ENCODE results near the gene FEN1.

The FEN1 gene

DNA sequence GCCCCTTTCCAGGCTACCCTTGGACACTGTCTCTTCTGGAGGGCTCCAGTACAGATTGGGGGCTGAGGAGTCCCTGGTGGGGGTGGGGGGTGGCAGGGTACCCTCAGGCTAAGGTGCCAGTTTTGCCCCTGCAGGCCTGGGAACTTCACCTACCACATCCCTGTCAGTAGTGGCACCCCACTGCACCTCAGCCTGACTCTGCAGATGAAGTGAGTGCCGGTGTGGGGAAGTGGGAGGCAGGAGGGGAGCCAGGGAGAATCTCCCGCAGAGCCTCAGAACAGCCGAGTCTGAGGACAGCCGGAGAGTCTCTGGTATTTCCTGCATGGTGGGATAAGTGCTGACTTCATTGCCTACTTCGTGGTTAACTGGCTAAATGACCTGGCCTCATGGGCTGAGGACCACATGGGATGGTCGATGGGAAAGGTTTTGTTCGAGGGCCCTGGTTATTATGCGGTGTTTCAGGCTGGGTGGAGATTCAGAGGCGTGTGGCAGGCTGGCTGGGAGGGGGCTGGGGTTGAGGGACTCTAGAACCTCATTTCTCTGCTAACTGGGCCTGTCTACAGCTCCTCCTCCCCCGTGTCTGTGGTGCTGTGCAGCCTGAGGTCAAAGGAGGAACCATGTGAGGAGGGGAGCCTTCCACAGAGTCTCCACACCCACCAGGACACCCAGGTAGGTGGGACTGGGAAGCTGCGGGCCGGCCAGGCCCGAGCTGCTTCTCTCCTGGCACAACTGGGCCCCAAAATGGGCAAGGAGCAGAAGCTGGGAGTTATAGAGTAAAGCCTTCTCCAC is 8.8 kb upstream of the FEN1 start:
- H3K27me3 ChIP-seq (ENCODE audit: insufficient read depth, low read depth, severe bottlenecking) = no peaks in the 10 kb centered on the region
- peaks cover 38% of the 10 kb centered on the region for H3K36me3 ChIP-seq
- no peak overlapping the region for H3K4me3 ChIP-seq (ENCODE audit: low read depth, low read length)
- DNase-seq = no peak
- no peaks in the 10 kb centered on the region for H3K9me3 ChIP-seq (ENCODE audit: severe bottlenecking)
- H3K27ac ChIP-seq = no peak overlapping the region
- TF ChIP-seq, protein P1, sequence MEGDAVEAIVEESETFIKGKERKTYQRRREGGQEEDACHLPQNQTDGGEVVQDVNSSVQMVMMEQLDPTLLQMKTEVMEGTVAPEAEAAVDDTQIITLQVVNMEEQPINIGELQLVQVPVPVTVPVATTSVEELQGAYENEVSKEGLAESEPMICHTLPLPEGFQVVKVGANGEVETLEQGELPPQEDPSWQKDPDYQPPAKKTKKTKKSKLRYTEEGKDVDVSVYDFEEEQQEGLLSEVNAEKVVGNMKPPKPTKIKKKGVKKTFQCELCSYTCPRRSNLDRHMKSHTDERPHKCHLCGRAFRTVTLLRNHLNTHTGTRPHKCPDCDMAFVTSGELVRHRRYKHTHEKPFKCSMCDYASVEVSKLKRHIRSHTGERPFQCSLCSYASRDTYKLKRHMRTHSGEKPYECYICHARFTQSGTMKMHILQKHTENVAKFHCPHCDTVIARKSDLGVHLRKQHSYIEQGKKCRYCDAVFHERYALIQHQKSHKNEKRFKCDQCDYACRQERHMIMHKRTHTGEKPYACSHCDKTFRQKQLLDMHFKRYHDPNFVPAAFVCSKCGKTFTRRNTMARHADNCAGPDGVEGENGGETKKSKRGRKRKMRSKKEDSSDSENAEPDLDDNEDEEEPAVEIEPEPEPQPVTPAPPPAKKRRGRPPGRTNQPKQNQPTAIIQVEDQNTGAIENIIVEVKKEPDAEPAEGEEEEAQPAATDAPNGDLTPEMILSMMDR (IDR thresholded peaks at IDR 0.05; ENCODE audit: low read depth, low read length) = no peak

DNA sequence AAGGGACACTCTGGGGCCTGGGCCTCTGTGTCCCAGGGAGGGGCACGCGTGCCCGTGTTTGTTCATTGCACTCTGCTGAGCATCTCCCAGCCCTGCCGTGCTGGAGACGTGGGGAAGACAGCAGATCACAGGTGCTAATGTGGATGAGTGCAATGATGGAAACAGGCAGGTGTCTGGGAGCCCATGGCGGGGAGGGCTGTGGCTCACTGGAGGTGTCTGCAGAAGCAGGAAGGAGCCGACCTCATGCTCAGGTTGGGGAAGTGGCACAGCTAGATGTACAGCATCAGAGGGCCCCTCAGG is 8.3 kb upstream of the FEN1 start:
- Histone ChIP-seq H3K9me3 (ENCODE audit: severe bottlenecking) (no peaks in the 10 kb centered on the region), H3K4me3 (ENCODE audit: low read depth, low read length) (no peak overlapping the region), H3K27me3 (ENCODE audit: insufficient read depth, low read depth, severe bottlenecking) (no peaks in the 10 kb centered on the region), H3K36me3 (peaks cover 44% of the 10 kb centered on the region), H3K27ac (no peak overlapping the region)
- DNase-seq = no peak
- TF ChIP-seq, protein P1 (IDR thresholded peaks at IDR 0.05; ENCODE audit: low read depth, low read length) = no peak

DNA sequence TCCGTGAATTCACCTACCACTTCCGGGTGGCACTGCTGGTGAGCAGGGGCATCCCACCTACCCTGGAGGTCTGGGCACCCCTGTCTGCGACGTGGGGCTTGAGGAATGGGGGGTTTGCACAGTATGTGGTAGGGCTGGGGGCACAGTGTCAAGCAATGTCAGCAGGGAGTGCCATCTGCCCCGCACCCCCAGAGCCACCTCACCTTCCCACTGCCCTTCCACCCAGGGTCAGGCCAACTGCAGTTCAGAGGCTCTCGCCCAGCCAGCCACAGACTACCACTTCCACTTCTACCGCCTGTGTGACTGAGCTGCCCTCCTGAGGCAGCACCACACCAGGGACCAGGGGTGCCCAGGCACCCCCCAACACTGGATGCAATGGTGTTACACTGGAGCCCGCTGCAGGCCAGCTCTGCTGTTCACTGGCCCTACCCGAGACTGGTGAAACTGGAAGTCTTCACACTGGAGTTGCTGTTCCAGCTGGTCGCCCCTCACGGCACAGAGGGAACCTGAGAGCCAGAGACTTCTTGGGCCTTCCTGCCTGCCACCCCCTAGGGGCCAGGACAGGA is 6.8 kb upstream of the FEN1 start:
- H3K27me3 ChIP-seq (ENCODE audit: insufficient read depth, low read depth, severe bottlenecking) = no peaks in the 10 kb centered on the region
- H3K4me3 ChIP-seq (ENCODE audit: low read depth, low read length) = no peak overlapping the region
- no peak overlapping the region for H3K27ac ChIP-seq
- H3K36me3 ChIP-seq = peaks cover 52% of the 10 kb centered on the region
- H3K9me3 ChIP-seq (ENCODE audit: severe bottlenecking) = no peaks in the 10 kb centered on the region
- TF ChIP-seq, protein P1 (IDR thresholded peaks at IDR 0.05; ENCODE audit: low read depth, low read length) = no peak
- DNase-seq = no peak

GRCh38 chr11:61787928-61788491 is 4.7 kb upstream of the FEN1 start:
- DNase-seq = peak; percentile 87

GRCh38 chr11:61791737-61792309 is 888 bp upstream of the FEN1 start:
- H3K9me3 ChIP-seq (ENCODE audit: severe bottlenecking) = no peaks in the 10 kb centered on the region
- DNase-seq = peak; percentile 73
- peak overlapping the region; percentile 98 for H3K4me3 ChIP-seq (ENCODE audit: low read depth, low read length)
- H3K36me3 ChIP-seq = peaks cover 76% of the 10 kb centered on the region
- H3K27me3 ChIP-seq (ENCODE audit: insufficient read depth, low read depth, severe bottlenecking) = no peaks in the 10 kb centered on the region
- peak overlapping the region; percentile 100 for H3K27ac ChIP-seq
- TF ChIP-seq, protein P1 (IDR thresholded peaks at IDR 0.05; ENCODE audit: low read depth, low read length) = peak; percentile 22; the same call in 1 of the 2 replicates

More at GRCh38 chr11:61787928-61788491, 4.7 kb upstream of the FEN1 start:
- TF ChIP-seq, protein P1 (IDR thresholded peaks at IDR 0.05; ENCODE audit: low read depth, low read length) = peak; percentile 88
- H3K36me3 ChIP-seq = peaks cover 55% of the 10 kb centered on the region
- H3K4me3 ChIP-seq (ENCODE audit: low read depth, low read length) = no peak overlapping the region
- H3K27me3 ChIP-seq (ENCODE audit: insufficient read depth, low read depth, severe bottlenecking) = no peaks in the 10 kb centered on the region
- no peak overlapping the region; the same call in 1 of the 2 replicates for H3K27ac ChIP-seq
- H3K9me3 ChIP-seq (ENCODE audit: severe bottlenecking) = no peaks in the 10 kb centered on the region

All from WERI-Rb-1 (cell line).